NCI-H2171 treated with DMSO at 0.1 percent for 48 hours (cell line): ENCODE results near the gene FFAR3.

Source experiments
- DNase-seq: peaks from one replicate; lab custom pipeline; 2025; lab: John Stamatoyannopoulos, UW

FFAR3 gene, protein sequence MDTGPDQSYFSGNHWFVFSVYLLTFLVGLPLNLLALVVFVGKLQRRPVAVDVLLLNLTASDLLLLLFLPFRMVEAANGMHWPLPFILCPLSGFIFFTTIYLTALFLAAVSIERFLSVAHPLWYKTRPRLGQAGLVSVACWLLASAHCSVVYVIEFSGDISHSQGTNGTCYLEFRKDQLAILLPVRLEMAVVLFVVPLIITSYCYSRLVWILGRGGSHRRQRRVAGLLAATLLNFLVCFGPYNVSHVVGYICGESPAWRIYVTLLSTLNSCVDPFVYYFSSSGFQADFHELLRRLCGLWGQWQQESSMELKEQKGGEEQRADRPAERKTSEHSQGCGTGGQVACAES

DNA sequence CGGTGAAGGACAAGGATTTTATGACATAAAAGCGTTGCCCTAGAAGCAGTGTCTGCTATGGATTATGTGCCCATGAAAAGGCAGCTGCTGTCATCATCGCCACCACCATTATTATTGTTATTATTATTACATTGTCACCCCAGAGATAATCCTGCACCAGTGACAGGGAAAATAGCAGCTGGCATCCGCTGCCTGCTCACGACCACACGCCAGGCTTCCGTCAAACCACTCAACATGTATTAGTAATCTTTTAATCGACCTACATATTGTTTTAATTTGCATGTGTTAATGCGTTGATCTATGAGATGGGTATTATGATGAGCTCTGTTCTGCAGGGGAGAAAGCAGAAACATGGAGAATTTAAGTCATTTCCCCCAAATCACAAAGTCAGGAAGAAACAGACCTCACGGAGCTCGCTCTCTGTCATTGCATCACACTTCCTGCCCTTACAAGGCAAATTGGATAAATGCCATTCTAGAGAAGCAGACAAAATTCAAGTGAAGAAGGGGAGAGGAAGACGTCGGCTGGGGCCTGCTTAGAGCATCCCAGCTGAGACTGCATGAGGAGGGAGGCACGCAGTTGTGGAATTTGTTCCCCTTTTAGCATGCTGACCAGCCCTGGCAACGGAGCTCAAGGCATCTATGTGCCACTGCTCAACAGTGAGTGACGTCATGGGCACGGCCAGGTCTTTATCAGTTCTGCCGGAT, at the start of gene FFAR3:
TSS of gene FFAR3 (plus strand) at position 594 of the 707 bp plus-strand sequence. CDS start 431 bp downstream, outside the sequence.
- no peak for DNase-seq

DNA sequence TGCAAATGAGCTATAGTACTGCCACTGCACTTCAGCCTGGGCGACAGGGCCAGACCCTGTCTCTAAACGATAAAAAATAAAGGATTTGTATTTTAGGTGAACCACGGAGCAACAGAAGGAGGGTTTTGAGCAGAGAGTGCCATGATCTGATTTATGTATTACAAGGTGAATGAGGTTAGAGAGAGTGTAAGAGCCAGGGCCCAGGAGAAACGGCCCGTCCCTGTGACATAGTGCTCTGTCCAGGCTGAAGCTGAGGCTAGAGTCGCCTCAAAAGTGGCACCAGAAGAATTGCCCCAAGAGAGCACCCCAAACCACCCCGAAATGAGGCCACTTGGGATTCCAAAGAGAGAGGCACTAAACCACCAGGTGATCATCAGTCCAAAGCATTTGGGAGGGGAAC, 49.4 kb upstream of the FFAR3 start:
- DNase-seq = no peak

DNA sequence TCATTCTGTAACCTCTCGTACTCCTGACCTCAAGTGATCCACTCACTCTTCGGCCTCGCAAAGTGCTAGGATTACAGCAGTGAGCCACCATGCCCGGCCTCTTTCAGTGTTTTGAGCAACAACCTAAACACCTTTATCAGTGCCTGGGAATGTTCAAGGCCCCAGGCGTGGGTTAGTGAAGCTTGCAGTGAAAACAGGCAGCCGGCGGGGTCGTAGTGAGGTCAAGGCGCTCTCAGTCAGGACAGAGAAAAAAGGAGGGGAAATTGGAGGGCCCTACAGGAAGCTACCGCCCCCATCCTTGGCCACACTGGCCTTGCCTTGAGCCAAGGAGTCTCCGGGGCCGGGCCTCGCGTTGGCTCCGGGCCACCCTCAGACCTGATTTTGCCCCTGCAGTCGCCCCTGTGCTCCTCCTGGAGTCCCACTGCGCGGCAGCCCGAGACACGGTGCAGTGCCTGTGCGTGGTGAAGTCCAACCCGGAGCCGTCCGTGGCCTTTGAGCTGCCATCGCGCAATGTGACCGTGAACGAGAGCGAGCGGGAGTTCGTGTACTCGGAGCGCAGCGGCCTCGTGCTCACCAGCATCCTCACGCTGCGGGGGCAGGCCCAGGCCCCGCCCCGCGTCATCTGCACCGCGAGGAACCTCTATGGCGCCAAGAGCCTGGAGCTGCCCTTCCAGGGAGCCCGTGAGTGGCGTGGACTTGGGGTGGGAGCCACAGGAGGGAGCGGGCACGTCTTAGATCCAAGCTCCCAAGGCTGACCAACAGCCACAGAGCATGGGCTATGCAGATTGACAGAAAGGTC, 48.6 kb upstream of the FFAR3 start:
- DNase-seq = no peak

DNA sequence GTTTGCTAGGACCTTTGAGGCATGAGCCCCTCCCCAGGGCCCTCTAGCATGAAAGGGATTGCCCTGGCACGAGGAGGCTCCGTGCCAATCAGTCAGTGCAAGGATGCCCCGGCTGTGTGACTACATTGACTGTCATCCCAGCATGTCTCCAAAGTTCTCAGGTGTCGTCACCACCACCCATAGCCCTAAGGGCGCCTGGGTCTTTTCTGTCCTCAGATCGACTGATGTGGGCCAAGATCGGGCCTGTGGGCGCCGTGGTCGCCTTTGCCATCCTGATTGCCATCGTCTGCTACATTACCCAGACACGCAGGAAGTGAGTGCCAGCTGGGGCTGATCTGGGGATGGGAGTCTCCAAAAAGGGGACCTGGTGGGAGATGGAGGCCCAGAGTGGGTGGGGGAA, 47.9 kb upstream of the FFAR3 start:
- DNase-seq = no peak

DNA sequence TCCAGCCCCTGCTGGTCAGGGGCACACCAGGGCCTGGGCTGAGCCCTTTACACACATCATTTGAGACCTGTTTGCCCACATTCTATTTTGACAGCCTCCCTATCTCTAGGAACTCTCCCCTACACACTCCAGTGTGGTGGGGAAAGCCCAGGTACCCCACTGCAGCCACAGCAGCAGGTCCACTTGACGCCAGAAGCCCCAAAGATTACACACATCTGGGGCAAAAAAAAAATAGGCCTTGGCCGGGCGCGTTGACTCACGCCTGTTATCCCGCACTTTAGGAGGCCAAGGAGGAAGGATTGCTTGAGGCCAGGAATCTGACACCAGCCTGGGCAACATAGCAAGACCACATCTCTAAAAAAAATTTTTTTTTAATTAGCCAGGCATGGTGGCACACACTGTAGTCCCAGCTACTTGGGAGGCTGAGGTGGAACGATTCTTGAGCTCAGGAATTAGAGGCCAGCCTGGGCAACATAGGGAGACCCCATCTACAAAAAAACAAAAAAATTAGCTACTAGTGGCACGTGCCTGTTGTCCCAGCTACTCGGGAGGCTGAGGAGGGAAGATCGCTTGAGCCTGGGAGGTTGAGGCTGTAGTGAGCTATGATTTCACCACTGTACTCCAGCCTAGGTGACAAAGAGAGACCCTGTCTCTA, 47.3 kb upstream of the FFAR3 start:
- no peak for DNase-seq

DNA sequence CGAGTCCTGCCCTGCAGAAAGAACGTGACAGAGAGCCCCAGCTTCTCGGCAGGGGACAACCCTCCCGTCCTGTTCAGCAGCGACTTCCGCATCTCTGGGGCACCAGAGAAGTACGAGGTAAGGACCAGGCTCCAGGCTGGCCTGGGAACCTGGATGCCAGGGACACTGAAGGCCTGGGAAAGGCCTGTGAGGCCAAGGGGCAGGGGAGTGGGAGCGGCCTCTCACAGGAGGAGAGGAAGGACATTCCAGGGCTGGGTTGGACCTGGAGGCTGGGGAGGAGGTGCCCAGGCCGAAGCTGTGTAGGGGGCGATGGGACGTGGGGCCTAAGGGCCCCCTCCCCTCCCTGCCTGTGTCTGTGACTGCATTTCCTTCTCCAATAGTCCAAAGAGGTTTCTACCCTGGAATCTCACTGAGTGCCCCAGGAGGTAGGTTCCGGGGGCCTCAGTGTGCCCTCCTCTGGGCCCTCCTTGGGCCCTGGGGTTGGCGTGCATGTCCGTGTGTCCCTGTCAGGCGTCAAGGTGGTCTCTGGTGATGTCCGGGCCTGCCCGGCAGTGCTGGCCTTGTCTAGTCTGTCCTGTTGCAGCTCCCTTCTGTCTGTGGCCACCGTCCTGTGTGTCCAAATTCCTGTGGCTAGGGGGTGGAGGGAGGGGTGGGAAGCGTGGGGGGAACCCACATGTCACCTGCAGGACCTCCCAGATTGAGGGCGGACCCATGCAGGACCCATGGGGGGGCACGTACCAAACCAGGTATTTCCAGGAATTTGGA, 46.2 kb upstream of the FFAR3 start:
- DNase-seq = no peak

DNA sequence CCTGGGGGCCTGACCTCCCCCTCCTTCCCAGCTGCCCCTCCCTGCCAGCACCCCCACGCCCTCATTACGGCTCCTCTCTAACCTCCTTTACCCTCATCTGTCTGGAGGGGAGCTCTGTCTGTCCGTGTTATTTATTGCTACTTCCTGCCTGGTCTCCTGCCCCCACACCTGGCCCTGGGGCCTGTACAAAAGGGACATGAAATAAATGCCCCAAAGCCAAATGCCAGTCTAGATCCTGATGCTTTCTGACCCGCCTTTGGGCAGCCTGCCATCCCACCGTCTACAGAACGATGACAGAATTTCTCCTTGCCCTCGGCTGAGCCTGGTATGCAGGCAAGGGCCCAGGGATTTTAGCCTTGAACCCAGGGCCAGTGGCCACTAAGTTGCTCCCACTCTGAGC, 44.7 kb upstream of the FFAR3 start:
- DNase-seq = no peak

DNA sequence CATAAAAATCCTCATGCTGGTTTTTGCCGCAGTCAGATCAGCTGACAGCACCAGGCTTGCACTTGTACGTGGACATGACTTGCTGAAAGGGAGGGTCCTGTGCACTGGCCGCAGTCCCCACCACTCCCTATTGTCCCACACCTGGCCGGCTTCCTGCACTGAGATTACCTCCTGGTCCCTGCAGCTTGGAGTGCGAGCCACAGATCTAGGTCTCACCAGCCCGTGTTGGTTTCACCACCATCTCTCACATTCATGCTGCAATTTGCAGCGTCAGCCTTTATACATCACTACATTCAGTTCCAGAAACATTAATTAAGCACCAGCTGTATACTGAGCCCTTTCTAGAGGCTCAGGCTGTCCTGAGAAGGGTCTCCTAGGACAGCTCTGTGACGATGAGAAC, 44.2 kb upstream of the FFAR3 start:
- DNase-seq = no peak

DNA sequence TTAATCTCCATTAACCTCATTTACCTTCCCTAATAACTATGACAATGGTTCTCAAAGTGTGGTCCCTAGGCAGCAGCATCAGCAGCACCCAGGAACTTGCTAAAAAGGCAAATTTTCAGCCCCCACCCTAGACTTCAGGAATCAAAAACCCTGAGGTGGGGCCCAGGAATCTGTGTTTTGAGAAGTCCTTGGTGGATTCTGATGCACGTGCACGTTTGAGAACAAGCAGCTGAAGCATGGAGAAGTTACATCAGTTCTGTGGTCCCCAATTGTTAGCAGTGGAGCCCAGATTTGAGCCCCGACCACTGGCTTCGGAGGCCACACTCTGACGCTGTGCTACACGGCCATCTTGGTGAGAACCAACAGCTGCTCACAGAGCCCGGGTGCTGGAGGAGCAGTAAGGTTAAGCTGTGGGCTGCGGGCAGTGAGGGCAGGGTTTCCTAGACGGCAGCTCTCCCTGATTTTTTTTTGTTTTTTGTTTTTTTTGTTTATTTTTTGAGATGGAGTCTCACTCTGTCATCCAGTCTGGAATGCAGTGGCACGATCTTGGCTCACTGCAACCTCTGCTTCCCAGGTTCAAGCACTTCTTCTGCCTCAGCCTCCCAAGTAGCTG, 43.3 kb upstream of the FFAR3 start:
- DNase-seq = no peak

DNA sequence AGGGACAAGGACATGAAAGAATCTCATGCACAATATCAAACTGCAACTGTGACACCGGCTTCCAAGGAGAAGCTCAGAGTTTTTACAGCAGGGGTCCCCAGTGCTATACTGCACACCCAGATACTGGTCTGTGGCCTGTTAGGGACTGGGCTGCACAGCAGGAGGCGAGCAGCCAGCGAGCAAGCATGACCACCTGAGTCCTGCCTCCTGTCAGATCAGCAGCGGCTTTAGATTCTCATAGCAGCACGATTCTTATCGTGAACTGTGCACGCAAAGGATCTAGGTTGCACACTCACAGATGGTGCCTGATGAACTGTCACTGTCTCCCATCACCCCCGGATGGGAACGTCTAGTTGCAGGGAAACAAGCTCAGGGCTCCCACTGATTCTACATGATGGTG, 42.4 kb upstream of the FFAR3 start:
- no peak for DNase-seq

DNA sequence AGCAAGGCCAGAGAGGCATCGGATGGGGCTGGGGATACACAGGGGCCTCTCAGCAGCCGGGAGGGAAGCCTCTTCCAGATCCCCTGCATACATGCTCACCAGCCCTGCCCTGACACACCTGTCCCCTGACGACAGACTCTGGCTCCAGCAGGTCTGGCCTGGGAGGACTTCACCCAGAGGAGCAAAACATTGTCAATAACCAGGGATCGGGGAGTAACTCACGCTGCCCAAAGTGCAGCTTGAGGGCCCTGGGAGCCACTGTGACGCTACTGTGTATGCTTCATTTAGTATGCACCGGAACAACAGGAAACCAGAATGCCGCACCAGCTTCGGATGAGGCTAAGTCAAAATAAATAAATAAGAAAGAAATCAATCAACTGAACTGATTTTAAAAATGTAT, 41.7 kb upstream of the FFAR3 start:
- no peak for DNase-seq

DNA sequence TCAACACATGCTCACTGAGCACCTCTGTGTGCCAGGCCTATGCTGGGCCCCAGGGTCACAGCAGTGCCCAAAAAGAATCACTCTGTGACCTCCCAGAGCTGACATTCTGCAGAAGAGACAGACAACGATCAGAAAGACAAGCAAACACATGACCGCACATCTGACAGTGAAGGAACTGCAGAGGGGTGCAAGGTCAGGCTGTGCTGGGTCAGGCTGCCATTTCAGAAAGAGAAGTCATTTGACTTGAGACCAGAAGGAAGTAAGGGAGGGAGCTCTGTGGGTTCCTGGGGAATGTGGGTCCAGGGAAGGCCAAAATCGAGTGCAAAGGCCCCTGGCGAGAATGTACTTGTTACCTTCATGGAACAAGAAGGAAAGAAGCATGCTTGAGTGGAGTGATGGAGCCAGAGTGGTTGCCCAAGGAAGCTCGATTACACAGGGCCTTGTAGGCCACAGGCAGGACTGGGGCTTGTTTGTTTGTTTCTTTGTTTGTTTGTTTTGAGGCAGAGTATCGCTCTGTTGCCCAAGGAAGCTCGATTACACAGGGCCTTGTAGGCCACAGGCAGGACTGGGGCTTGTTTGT, 40.7 kb upstream of the FFAR3 start:
- no peak for DNase-seq

DNA sequence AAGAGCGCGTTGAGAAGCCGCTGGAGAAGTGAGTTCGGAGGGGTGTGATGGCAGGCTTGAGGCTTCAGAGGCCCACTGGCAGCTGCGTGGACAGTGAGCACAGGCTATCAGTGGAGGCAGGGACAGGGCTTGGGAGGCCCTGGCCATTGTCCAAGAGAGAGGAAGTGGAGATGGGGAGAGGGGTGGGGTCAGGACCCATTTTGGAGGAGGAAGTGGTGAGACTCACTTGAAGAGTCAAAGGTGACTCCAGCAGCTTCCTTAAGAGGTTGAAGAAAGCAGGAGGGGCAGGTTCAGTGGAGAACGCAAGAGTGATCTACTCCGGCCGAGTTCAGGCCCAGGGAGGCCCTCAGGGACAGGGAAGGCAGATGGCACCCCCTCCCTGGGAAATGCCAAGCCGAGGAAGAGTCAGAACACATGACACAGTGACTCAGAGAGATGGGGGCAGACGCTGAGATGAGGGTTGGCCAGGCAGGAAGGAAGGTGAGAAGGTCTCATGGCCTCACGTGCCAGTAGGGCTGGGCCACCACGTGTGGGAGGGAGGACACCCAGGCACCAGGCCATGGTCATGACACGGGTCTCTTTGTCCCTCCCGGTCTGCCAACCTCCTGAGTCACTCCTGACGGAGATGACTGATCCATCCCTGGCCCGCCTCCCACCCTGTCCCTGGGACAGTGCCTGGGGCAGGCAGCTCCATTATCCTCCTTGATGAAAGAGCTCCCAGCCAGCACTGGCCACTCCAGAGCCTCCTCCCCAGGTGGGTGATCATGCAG, 39.4 kb upstream of the FFAR3 start:
- no peak for DNase-seq

DNA sequence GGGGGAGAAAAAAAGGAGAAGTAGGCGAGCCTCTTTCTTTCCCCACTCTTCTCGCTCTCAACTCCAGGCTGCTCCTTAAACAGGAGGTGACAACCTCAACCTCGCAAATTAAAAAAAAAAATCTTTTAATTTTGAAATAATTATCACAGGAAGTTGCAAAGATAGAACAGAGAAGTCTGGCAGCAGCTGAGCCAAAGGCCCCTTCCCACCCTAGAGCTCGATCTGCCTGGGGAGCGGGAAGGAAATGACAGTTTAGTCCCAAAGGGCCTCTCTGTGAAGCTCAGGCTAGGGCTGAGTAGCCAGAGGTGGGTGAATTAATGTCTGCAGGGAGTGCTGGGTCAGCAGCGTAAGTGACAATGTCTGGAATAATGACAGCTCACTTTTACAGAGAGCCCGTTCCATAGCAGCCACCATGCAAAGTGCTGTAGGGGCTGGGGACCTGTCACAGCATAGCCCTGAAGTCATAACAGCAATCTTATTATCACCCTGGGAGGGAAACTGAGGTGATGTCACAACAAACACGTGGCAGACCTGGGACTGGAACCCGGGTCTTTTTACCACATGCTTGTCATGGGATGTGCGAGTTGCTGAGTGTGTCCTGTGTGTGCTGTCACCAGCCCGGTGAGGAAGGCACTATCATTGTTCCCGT, 38.1 kb upstream of the FFAR3 start:
- DNase-seq = no peak

DNA sequence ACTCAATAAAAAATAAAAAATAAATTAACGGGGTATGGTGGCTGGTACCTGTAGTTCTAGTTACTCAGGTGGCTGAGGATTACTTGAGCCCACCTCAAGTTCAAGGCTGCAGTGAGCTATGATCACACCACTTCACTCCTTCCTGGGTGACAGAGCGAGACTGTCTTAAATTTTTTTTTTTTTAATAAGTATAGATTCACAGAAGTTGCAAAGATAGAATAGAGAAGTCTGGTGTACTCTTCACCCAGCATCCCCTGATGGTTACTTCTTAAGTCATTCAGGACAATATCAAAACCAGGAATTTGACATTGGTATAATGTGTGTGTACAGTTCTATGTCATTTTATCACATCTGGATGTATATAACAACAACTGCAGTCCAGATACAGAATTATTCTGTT, 37.0 kb upstream of the FFAR3 start:
- DNase-seq = no peak

DNA sequence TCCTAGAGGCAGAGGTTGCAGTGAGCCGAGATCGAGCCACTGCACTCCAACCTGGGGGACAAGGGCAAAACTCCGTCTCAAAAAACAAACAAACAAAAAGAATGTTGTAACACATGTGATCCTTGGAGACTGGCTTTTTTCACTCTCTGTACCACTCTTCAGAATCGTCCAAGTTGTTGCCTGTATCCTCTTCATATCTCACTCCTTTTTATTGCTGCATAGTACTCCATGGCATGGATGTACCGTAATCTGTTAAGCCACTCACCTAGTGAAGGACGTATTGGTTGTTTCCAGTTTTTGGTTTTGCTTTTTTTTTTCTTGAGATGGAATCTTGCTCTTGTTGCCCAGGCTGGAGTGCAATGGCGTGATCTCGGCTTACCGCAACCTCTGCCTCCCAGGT, 36.2 kb upstream of the FFAR3 start:
- DNase-seq = no peak

DNA sequence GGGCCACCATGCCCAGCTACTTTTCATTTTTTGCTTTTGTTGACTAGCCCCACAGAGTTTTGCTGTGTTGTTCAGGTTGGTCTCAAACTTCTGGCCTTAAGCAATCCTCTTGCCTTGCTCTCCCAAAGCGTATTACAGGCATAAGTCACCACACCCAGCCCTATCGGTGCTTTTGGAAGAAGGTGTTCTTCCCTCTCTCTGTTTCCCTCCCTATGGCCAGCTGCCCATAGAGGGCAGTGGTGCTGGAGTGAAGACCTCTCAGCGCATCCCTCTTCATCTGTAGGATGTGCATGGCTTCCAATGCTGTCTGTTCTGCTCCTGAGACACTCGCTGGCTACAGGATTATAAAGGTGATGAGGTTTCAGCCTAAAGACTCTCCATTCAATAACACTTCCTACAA, 30.6 kb upstream of the FFAR3 start:
- no peak for DNase-seq

DNA sequence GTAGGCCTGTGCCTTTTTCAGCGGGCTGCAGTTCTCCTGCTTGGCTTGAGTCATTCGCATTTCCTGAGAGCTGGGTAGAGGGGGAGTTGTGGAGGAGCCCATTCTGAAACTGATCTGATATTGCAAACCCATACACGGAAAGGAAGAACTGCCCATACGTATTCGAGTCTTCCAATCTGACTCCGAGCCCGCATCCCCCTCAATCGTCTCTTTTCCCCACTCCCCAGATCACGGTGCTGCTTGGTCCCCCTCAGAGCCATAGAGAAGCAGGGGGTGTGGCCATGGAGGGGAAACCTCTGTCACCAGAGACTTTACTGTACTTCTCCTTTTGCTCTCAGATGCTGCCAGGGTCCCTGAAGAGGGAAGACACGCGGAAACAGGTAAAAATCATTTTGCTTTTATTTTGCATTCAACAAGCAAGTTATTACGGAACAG, 29.4 kb upstream of the FFAR3 start, which contains the start of gene CD22:
TSS of gene CD22 (plus strand) at position 337 of the 435 bp plus-strand sequence. CDS start 2,854 bp downstream, outside the sequence.
- no peak for DNase-seq

DNA sequence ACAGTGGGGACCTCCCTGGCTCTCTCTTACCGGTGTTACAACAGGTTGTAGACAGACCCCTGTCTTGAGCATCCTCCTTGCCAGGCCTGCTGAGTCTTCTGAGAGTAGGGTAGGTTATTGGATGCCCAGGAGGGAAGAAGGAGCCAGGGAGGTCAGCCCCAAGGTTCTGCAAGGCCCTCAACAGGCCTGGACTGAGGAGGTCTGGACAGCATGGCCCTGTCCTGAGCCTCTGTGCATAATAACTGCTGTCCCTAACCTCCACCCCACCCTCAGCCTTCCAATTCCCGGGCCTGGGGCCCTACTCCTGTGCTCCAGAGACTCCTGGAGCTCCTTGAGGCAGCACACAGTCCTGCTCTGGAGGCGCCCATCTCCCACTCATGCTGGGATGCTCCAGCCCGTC, 28.9 kb upstream of the FFAR3 start:
- DNase-seq = no peak
